Adipocyte (in vitro differentiated cells): ENCODE measurements around the gene ALG5.

Source experiments
- DNase-seq: peaks from one replicate; pipeline ENCODE4 v3.0.0-alpha.2; 2015; ENCODE audit warnings: low read depth
- H3K27me3 ChIP-seq: replicated peaks from 2 replicates; pipeline ENCODE4 v1.7.0; 2013; ENCODE audit warnings: mild to moderate bottlenecking, low read length, moderate library complexity; ENCODE audit not compliant: control insufficient read depth, insufficient read depth
- H3K36me3 ChIP-seq: 2 replicates; pipeline ENCODE4 v1.7.0; 2013; ENCODE audit warnings: low read length, mild to moderate bottlenecking, moderate library complexity; ENCODE audit not compliant: control insufficient read depth, insufficient read depth, severe bottlenecking
- H3K4me1 ChIP-seq: 2 replicates; pipeline ENCODE4 v1.7.0; 2013; ENCODE audit warnings: mild to moderate bottlenecking, low read length, moderate library complexity; ENCODE audit not compliant: control insufficient read depth, insufficient read depth
- H3K4me3 ChIP-seq: 2 replicates; pipeline ENCODE4 v1.7.0; 2013; ENCODE audit warnings: mild to moderate bottlenecking, low read length, moderate library complexity
- H3K9ac ChIP-seq: 2 replicates; pipeline ENCODE4 v1.7.0; 2013; ENCODE audit warnings: mild to moderate bottlenecking, low read length, moderate library complexity
- H3K9me3 ChIP-seq: 2 replicates; pipeline ENCODE4 v1.7.0; 2013; ENCODE audit warnings: mild to moderate bottlenecking, low read length, moderate library complexity; ENCODE audit not compliant: control insufficient read depth

Gene ALG5

GRCh38 chr13:36924001-36924400 lies 75.1 kb downstream of the ALG5 start:
- no peak for DNase-seq
- Histone ChIP-seq H3K9me3 (no peaks in the 10 kb centered on the region), H3K36me3 (no peaks in the 10 kb centered on the region), H3K27me3 (no peaks in the 10 kb centered on the region), H3K4me1 (no peaks in the 10 kb centered on the region), H3K4me3 (no peak overlapping the region), H3K9ac (no peak overlapping the region)

GRCh38 chr13:36921631-36922301 lies 77.4 kb downstream of the ALG5 start:
- no peaks in the 10 kb centered on the region for H3K9me3 ChIP-seq
- H3K9ac ChIP-seq: no peak overlapping the region
- no peaks in the 10 kb centered on the region for H3K27me3 ChIP-seq
- no peak for DNase-seq
- H3K36me3 ChIP-seq: no peaks in the 10 kb centered on the region
- peaks cover 11% of the 10 kb centered on the region for H3K4me1 ChIP-seq
- no peak overlapping the region for H3K4me3 ChIP-seq

DNA sequence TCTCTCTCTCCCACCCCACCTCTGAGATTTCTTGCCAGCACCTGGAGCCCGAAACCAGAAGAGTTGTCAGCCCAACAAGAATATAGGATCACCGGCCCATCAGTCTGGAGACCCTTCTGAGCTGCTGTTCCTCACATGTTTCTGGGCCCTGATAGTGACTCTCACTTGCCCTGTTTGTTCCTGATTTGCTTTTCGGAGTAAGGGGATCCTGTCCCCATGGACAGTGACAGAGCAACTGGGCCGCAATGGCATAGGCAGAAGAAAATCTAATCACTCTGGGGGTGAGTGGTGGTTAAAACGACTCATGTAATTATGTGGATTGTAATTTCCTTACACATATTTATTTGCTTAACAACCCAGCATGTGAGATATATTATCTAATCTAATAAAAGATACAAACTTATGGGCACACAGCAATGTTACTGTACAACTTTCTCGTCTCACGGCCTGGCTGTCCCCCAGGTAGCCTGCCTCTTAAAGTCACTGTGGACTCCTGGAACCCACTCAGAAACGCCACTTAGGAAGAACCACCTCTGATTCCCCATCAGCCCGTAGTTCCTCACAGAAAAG lies 78.4 kb downstream of the ALG5 start:
- H3K9ac ChIP-seq: peak overlapping the region; percentile 54
- peak; percentile 15 for DNase-seq
- peaks cover 11% of the 10 kb centered on the region for H3K4me1 ChIP-seq
- H3K9me3 ChIP-seq: no peaks in the 10 kb centered on the region
- no peaks in the 10 kb centered on the region for H3K27me3 ChIP-seq
- no peaks in the 10 kb centered on the region for H3K36me3 ChIP-seq
- H3K4me3 ChIP-seq: peak overlapping the region; percentile 63

DNA sequence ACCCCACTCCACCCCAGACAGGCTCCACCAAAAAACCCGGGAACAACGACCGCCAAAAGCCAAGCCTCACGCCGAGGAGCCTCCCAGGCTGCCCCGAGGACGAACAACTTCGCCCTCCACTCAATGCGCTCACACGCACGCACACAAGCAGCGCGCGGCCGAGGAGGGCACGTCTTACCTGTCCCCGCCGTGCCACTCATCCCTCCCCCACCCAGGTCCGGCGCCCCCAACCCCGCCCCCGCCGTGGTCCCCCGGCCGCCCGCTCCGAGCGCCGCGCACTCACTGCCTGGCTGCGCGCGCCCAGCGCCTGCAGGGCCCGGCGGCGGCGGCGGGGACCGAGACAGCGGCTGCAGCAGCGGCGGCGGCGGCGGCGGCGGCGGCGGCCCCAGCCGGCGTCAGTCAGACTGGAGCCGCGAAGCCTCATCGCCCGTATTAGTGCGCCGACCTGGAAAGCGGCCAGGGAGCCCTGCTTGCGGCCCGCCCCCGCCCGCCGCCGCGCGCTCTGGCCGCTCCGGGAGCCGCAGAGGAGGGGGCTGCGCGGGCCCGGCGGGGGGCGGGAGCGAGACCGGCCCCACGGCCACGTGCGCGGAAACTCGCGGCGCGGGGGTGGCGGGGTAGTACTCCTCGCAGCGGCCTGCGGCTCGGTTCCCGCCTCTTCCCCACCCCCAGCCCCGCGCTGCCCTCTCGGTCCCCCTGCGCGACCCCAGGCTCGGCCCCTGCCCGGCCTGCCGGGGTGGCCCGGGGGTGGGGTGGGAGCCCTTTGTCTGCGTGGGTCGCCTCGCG lies 79.1 kb downstream of the ALG5 start, which contains the start of gene SMAD9:
Gene SMAD9 (minus strand): TSS at position 406 of the 783 bp plus-strand sequence. CDS start 40,549 bp downstream, outside the sequence.
- peak; percentile 86 for DNase-seq
- H3K9me3 ChIP-seq: no peaks in the 10 kb centered on the region
- peaks cover 11% of the 10 kb centered on the region for H3K4me1 ChIP-seq
- no peaks in the 10 kb centered on the region for H3K36me3 ChIP-seq
- H3K27me3 ChIP-seq: no peaks in the 10 kb centered on the region
- H3K4me3 ChIP-seq: peak within 1 kb of the TSS; percentile 90
- H3K9ac ChIP-seq: peak within 1 kb of the TSS; percentile 77

DNA sequence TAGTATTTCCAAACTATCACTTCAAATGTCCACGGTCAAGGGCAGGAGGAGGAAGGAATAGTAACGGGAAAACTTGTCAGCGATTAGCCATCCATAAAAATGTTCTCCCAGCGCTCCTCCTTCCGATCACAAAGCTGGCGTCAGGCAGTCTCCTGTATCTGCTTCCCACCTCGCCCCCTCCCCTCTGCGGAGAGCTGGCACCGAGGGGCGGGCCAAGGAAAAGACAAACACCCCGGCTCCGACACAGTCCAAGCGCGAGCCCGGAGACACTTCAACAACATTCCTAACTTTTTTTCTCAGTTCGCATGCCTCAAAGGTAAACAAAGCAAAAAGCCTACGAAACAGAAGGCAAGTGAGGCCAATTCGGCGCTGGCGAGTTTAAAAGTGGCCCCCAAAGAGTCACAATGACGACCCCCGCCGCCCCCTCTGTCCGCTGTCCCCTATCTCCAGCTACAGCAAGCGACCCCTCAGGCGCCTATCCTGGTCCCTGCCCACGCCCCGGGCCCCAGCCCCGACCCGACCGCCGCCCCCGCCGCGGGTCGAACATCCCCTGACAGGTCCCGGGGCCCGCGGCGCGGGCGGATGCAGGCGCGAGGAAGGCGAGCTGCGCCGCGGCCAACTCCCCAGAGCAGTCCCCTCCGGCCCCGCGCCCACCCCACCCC lies 79.8 kb downstream of the ALG5 start:
- peak overlapping the region; percentile 90 for H3K4me3 ChIP-seq
- H3K27me3 ChIP-seq: no peaks in the 10 kb centered on the region
- peak; percentile 70 for DNase-seq
- no peaks in the 10 kb centered on the region for H3K9me3 ChIP-seq
- peak overlapping the region; percentile 77 for H3K9ac ChIP-seq
- peaks cover 11% of the 10 kb centered on the region for H3K4me1 ChIP-seq
- no peaks in the 10 kb centered on the region for H3K36me3 ChIP-seq

DNA sequence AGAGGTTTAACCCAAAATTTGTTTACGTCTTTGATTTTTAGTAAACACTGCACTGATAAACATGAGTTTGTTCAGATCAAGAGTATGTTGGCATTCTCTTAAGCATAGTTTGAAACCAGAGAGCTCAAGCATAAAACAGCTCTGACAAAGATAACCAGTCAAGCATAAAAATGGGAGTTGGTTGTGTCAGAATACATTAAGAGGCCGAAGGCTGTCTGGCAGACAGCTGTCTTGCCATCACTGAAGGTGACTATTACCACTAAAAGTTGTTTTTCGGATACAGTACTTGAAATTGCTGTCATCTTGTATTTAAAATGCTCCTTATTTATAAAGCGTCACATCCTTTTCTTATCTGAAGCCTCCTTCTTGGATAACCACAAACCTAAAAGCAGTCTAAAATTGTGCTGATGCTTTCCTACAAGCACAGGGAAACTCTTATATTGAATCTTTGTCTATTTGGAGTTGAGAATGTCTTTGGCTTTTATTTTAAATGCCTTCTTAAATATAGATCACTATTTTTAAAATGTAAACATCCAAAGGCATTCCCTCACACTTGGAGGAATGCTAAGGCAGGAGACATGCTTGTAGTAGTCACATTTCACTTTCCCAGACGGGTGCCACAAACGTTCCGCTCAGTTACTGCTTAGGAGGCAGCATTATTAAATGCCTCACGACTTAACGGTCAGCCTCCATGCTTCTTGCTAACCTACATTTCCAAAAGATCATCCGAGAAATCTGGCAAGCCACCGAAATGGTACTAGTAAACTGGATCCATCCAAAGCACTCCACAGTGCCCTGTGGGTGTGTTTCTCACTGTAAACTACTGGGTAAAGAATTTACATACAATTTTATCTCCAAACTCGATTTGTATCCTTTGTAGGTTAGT lies 80.7 kb downstream of the ALG5 start:
- Histone ChIP-seq H3K9ac (peak overlapping the region; percentile 77), H3K36me3 (no peaks in the 10 kb centered on the region), H3K4me3 (peak overlapping the region; percentile 90), H3K4me1 (peaks cover 11% of the 10 kb centered on the region), H3K9me3 (no peaks in the 10 kb centered on the region), H3K27me3 (no peaks in the 10 kb centered on the region)
- DNase-seq: peak; percentile 67

GRCh38 chr13:36917311-36917710 lies 81.8 kb downstream of the ALG5 start:
- H3K9me3 ChIP-seq: no peaks in the 10 kb centered on the region
- H3K4me3 ChIP-seq: no peak overlapping the region
- no peak overlapping the region for H3K9ac ChIP-seq
- no peaks in the 10 kb centered on the region for H3K36me3 ChIP-seq
- H3K27me3 ChIP-seq: no peaks in the 10 kb centered on the region
- H3K4me1 ChIP-seq: peaks cover 11% of the 10 kb centered on the region
- DNase-seq: no peak

- H3K9ac ChIP-seq: no peak overlapping the region
- no peaks in the 10 kb centered on the region for H3K27me3 ChIP-seq
- peaks cover 11% of the 10 kb centered on the region for H3K4me1 ChIP-seq
- H3K9me3 ChIP-seq: no peaks in the 10 kb centered on the region
- no peaks in the 10 kb centered on the region for H3K36me3 ChIP-seq
- no peak overlapping the region for H3K4me3 ChIP-seq
- no peak for DNase-seq
These were observed 83.1 kb downstream of the ALG5 start for GRCh38 chr13:36915896-36916640.

GRCh38 chr13:36915106-36915505 lies 84.0 kb downstream of the ALG5 start:
- Histone ChIP-seq H3K36me3 (no peaks in the 10 kb centered on the region), H3K27me3 (no peaks in the 10 kb centered on the region), H3K9me3 (no peaks in the 10 kb centered on the region), H3K4me1 (peaks cover 11% of the 10 kb centered on the region), H3K4me3 (no peak overlapping the region), H3K9ac (no peak overlapping the region)
- DNase-seq: no peak

DNA sequence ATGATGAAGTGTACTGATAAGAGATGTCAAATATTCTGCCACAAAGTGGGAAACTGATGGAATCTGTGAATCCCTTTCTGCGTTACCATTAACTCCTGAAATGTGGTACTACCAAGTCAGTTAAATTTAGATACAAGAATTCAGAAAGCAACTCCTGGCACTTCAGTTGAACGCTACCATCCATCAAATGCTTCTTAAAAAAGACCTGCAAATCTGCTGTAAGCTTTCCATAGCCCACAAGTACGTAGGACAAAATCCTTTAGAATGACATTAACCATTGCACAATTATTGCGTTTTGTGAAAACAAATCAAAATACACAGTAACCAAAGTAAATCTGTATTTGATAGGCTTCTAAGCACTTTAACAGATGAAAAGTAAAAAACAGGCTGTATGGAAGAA lies 84.5 kb downstream of the ALG5 start:
- Histone ChIP-seq H3K9me3 (no peaks in the 10 kb centered on the region), H3K4me3 (no peak overlapping the region), H3K4me1 (peaks cover 11% of the 10 kb centered on the region), H3K9ac (no peak overlapping the region), H3K27me3 (no peaks in the 10 kb centered on the region), H3K36me3 (no peaks in the 10 kb centered on the region)
- DNase-seq: no peak
